IMR-90 (cell line): ENCODE measurements around the gene FKBP11. TPM values are rescaled to one million over a fixed set of nuclear protein-coding genes. Genes with fewer than 3 reads are reported as not detected.

Experiments used
- ATAC-seq: fragments of 200-7000 bp; cut with Tn5 transposase; 2 replicates; pipeline ENCODE4 v1.9.1; 2020; ENCODE audit warnings: low read depth, mild to moderate bottlenecking, moderate library complexity
- BruUV-seq: library from RNA; stranded (reverse); fragments of 400-500 nt; replicated peaks from 2 replicates; lab custom pipeline; 2021; lab: Mats Ljungman, UMichigan
- CTCF ChIA-PET: fragments of 300-600 bp; formaldehyde crosslinking; extraction: SDS; loops from one replicate; lab custom pipeline; 2021; ENCODE audit warnings: antibody characterized with exemption; lab: Yijun Ruan, JAX
- POLR2A ChIA-PET: fragments of 300-600 bp; sonication (Branson Sonifier 250); formaldehyde crosslinking; loops from one replicate; lab custom pipeline; 2022; ENCODE audit warnings: antibody characterized with exemption; ENCODE audit not compliant: unreplicated experiment; lab: Charles Lee
- DNase-seq: peaks from one replicate; pipeline ENCODE4 v3.0.0; 2013
- H2AFZ ChIP-seq: replicated peaks from 2 replicates; pipeline ENCODE3; 2013; ENCODE audit warnings: low read length, mild to moderate bottlenecking; ENCODE audit not compliant: poor library complexity
- H2AK5ac ChIP-seq: 2 replicates; pipeline ENCODE4 v1.6.1; 2013; ENCODE audit warnings: low read depth, low read length, inconsistent platforms
- H2AK9ac ChIP-seq: replicated peaks from 2 replicates; pipeline ENCODE3; 2013; ENCODE audit warnings: mild to moderate bottlenecking, low read depth, low read length, moderate library complexity; ENCODE audit not compliant: poor library complexity
- H2BK120ac ChIP-seq: 2 replicates; pipeline ENCODE4 v1.6.1; 2013; ENCODE audit warnings: low read depth, low read length, inconsistent platforms
- H2BK15ac ChIP-seq: 3 replicates; pipeline ENCODE4 v1.6.1; 2013; ENCODE audit warnings: low read depth, low read length, inconsistent platforms
- H2BK20ac ChIP-seq: 2 replicates; pipeline ENCODE4 v1.6.1; 2013; ENCODE audit warnings: low read depth, mild to moderate bottlenecking, inconsistent platforms, low read length, moderate library complexity
- H2BK5ac ChIP-seq: 2 replicates; pipeline ENCODE4 v1.6.1; 2013; ENCODE audit warnings: mild to moderate bottlenecking, low read depth, low read length, inconsistent platforms; ENCODE audit not compliant: poor library complexity, severe bottlenecking
- H3K14ac ChIP-seq: replicated peaks from 2 replicates; pipeline ENCODE4 v1.6.1; 2013; ENCODE audit warnings: low read depth, low read length, inconsistent platforms
- H3K18ac ChIP-seq: 2 replicates; pipeline ENCODE4 v1.6.1; 2013; ENCODE audit warnings: low read depth, low read length, control low read depth
- H3K23ac ChIP-seq: 2 replicates; pipeline ENCODE4 v1.6.1; 2013; ENCODE audit warnings: low read depth, low read length, inconsistent platforms
- H3K27ac ChIP-seq: 2 replicates; pipeline ENCODE4 v1.5.1; 2013; ENCODE audit warnings: mild to moderate bottlenecking, control low read depth, low read length; ENCODE audit not compliant: insufficient read depth
- H3K27me3 ChIP-seq: 2 replicates; pipeline ENCODE4 v1.6.1; 2013; ENCODE audit warnings: low read length; ENCODE audit not compliant: control insufficient read depth, insufficient read depth
- H3K36me3 ChIP-seq: 2 replicates; pipeline ENCODE4 v1.6.1; 2013; ENCODE audit warnings: low read length, mixed read lengths; ENCODE audit not compliant: control insufficient read depth, insufficient read depth
- H3K4ac ChIP-seq: 2 replicates; pipeline ENCODE4 v1.6.1; 2013; ENCODE audit warnings: low read depth, low read length, inconsistent platforms
- H3K4me1 ChIP-seq: 2 replicates; pipeline ENCODE4 v1.6.1; 2013; ENCODE audit warnings: low read length, mixed read lengths; ENCODE audit not compliant: control insufficient read depth, insufficient read depth
- H3K4me2 ChIP-seq: 2 replicates; pipeline ENCODE4 v1.6.1; 2013; ENCODE audit warnings: low read depth, mild to moderate bottlenecking, control low read depth, low read length, moderate library complexity
- H3K4me3 ChIP-seq: 2 replicates; pipeline ENCODE4 v1.5.1; 2013; ENCODE audit warnings: low read depth, mild to moderate bottlenecking, control low read depth, low read length, moderate library complexity; ENCODE audit not compliant: insufficient read depth
- H3K56ac ChIP-seq: 2 replicates; pipeline ENCODE4 v1.6.1; 2013; ENCODE audit warnings: low read length, inconsistent platforms; ENCODE audit not compliant: insufficient read depth; ENCODE audit errors: extremely low read depth
- H3K79me1 ChIP-seq, 2 experiments: 2 replicates each; pipeline ENCODE4 v1.6.1; 2013; ENCODE audit warnings: low read length in 2 of 2, inconsistent platforms in 1 of 2, low read depth in 1 of 2
- H3K9ac ChIP-seq: 2 replicates; pipeline ENCODE4 v1.6.1; 2013; ENCODE audit warnings: low read depth, low read length, control low read depth
- H3K9me1 ChIP-seq: 2 replicates; pipeline ENCODE4 v1.6.1; 2013; ENCODE audit warnings: low read length, inconsistent platforms; ENCODE audit not compliant: insufficient read depth
- H3K9me3 ChIP-seq: 2 replicates; pipeline ENCODE4 v1.6.1; 2013; ENCODE audit warnings: low read length; ENCODE audit not compliant: control insufficient read depth, insufficient read depth
- H4K20me1 ChIP-seq: 2 replicates; pipeline ENCODE4 v1.6.1; 2013; ENCODE audit warnings: low read length, inconsistent platforms; ENCODE audit not compliant: insufficient read depth
- H4K5ac ChIP-seq: 2 replicates; pipeline ENCODE4 v1.6.1; 2013; ENCODE audit warnings: mild to moderate bottlenecking, low read depth, low read length, control low read depth
- H4K8ac ChIP-seq, 2 experiments: 2 replicates each; pipeline ENCODE4 v1.6.1; 2013; ENCODE audit warnings: low read depth in 2 of 2, low read length in 2 of 2, control low read depth in 1 of 2, inconsistent platforms in 1 of 2
- H4K91ac ChIP-seq: 2 replicates; pipeline ENCODE4 v1.6.1; 2013; ENCODE audit warnings: low read depth, low read length, inconsistent platforms; ENCODE audit not compliant: insufficient read depth
- MAZ ChIP-seq: IDR thresholded peaks from 2 replicates; pipeline ENCODE4 v1.6.1; 2012; ENCODE audit warnings: low read depth, mild to moderate bottlenecking, low read length, improper control_type of control experiment, moderate library complexity, borderline replicate concordance
- SMC3 ChIP-seq: fragments of 150-350 bp; IDR thresholded peaks from 2 replicates; pipeline ENCODE4 v1.6.1; 2016; ENCODE audit warnings: low read depth, mild to moderate bottlenecking, antibody characterized with exemption, low read length, moderate library complexity
- WGBS, 2 experiments: methylation state at CpG; one replicate each; pipeline versions ENCODE4 v1.1.5 to v1.1.7; 2013; ENCODE audit warnings: missing lambda C conversion rate in 2 of 2; ENCODE audit not compliant: insufficient read length in 1 of 2; ENCODE audit errors: extremely low coverage in 2 of 2; 5-methylcytosine and 5-hydroxymethylcytosine counted together
- dilution Hi-C: fragments of 300-500 bp; cut with HindIII; formaldehyde crosslinking; loops from one replicate; pipeline ENCODE4 v1.14.3; 2018; ENCODE audit warnings: low sequenced_read_pairs; ENCODE audit not compliant: unreplicated experiment
- in situ Hi-C: fragments of 300-500 bp; cut with MboI; formaldehyde crosslinking; loops from 3 replicates; pipeline ENCODE4 v1.14.3; 2019; ENCODE audit warnings: low sequenced_read_pairs, inconsistent platforms, mixed read lengths
- intact Hi-C: fragments of 100-400 bp; cut with micrococcal nuclease; formaldehyde crosslinking; loops from 2 replicates; pipeline ENCODE4 v1.10.0; 2022
- polyA plus RNA-seq, 3 experiments: library from polyadenylated mRNA; depleted of rRNA; stranded (reverse); fragments of >200 nt; gene quantifications; 2 replicates each; pipeline ENCODE4 v1.2.3, GENCODE V29; 2012; ENCODE audit warnings: low replicate concordance in 1 of 3
- total RNA-seq: library from RNA; depleted of rRNA; stranded (reverse); fragments of >200 nt; gene quantifications from 2 replicates; pipeline ENCODE4 v1.2.3, GENCODE V29; 2012

Gene FKBP11
- total and polyA plus RNA-seq, 2 of the 4 experiments (the other 2 are of a cell fraction) = 5.0 to 40.0 TPM

DNA sequence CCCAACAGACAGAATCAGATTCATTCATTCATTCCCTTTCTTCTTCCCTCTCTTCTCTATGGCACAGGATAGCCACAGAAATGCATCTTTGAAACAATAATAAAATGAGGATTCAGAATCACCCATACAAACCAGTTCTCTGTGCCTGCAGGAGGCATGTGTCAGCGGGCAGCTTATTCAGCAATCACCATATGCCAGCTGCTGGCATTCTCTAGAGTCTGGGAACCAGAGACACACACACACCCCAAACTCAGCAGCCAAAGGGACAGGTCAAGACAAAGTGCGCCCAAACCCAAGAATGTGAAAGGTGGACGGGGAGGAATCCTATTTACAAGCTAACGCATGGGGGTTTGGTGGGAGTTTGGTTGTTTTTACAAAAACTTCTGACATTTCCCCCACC lies 17.9 kb upstream of the FKBP11 start:
- H3K4ac ChIP-seq = no peak overlapping the region
- WGBS, 2 experiments = no CpG with 5 or more reads among the region's 4 CpGs
- no peak overlapping the region for H2AFZ ChIP-seq
- POLR2A ChIA-PET = no interaction called here
- H3K36me3 ChIP-seq = peaks cover 29% of the 10 kb centered on the region
- peaks cover 6% of the 10 kb centered on the region for H3K4me1 ChIP-seq
- H4K5ac ChIP-seq = no peak overlapping the region
- H2BK120ac ChIP-seq = no peak overlapping the region
- H3K27me3 ChIP-seq = no peaks in the 10 kb centered on the region
- peaks cover 44 to 82% of the 10 kb centered on the region in 2 experiments for H3K79me1 ChIP-seq
- H3K9me3 ChIP-seq = no peaks in the 10 kb centered on the region
- peaks cover 22% of the 10 kb centered on the region; the same call in 1 of the 2 replicates for H3K9me1 ChIP-seq
- no peak overlapping the region for H3K4me3 ChIP-seq
- no peak overlapping the region for H2AK9ac ChIP-seq
- H3K56ac ChIP-seq = no peak overlapping the region
- H3K9ac ChIP-seq = no peak overlapping the region
- no peak for ATAC-seq
- no peak overlapping the region for H2BK20ac ChIP-seq
- H3K23ac ChIP-seq = no peak overlapping the region
- H3K27ac ChIP-seq = no peak overlapping the region
- in situ Hi-C loops = no loop called here
- no peak overlapping the region for H4K8ac ChIP-seq
- BruUV-seq = no TSS peak
- no peak overlapping the region for H3K14ac ChIP-seq
- dilution Hi-C loops = no loop called here
- no peak for DNase-seq
- H3K4me2 ChIP-seq = no peak overlapping the region
- H4K20me1 ChIP-seq = peaks cover 86% of the 10 kb centered on the region
- intact Hi-C loops = no loop called here
- H4K91ac ChIP-seq = no peak overlapping the region
- H3K18ac ChIP-seq = no peak overlapping the region
- H2BK15ac ChIP-seq = no peak overlapping the region
- no peak overlapping the region for H2BK5ac ChIP-seq
- TF ChIP-seq SMC3 (no peak), MAZ (no peak)
- CTCF ChIA-PET = no interaction called here
- H2AK5ac ChIP-seq = no peak overlapping the region
